Hematopoietic multipotent progenitor cell treated with erythropoietin and hydrocortisone succinate and interleukin-3 and kit ligand, for 6 days (in vitro differentiated cells): ENCODE measurements around the gene ZBTB42.

Experiments
- DNase-seq: peaks from one replicate; pipeline ENCODE4 v3.0.0-alpha.2; 2015

ZBTB42 gene

GRCh38 chr14:104770072-104770579, 30.8 kb upstream of the ZBTB42 start:
- no peak for DNase-seq

DNA sequence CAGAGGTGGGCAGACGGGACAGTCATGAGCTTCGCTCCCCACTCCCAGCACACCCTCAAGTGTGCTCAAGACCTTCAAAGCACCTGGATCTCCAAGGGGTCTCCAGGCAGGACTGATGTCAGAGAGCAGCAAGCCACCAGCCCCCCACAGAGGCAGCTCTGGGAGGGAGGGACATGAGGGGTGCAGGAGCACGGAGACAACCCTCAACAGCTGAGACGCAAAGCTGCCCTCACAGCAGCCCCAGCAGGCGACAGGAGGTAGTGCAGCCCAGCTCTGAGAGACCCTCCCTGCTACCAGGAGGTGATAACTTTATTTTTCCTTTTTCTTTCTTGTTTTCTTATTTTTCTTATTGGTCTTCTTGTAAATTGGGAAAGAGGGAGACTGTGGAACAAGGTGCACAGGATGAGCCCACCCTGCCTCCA, 30.0 kb upstream of the ZBTB42 start:
- DNase-seq: peak; percentile 32

DNA sequence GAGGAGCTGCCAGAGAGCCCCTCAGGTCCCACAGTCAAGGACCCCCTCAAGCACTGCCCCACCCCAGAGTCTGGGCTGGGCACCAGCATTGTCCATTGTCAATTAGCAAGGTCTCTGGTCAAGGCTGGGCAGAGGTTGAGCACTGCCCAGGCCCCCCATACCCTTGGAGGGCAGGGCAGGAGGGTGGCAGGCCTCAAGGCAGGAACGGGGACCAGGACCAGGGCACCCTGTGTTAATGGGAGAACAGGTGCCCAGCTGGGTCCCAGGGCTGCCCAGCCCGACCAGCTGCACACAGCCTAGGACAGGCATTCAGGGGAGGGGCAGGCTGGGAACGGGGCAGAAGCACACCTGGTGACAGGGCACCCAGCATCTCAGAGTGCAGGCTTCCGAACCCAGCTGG, 29.5 kb upstream of the ZBTB42 start:
- DNase-seq: no peak

DNA sequence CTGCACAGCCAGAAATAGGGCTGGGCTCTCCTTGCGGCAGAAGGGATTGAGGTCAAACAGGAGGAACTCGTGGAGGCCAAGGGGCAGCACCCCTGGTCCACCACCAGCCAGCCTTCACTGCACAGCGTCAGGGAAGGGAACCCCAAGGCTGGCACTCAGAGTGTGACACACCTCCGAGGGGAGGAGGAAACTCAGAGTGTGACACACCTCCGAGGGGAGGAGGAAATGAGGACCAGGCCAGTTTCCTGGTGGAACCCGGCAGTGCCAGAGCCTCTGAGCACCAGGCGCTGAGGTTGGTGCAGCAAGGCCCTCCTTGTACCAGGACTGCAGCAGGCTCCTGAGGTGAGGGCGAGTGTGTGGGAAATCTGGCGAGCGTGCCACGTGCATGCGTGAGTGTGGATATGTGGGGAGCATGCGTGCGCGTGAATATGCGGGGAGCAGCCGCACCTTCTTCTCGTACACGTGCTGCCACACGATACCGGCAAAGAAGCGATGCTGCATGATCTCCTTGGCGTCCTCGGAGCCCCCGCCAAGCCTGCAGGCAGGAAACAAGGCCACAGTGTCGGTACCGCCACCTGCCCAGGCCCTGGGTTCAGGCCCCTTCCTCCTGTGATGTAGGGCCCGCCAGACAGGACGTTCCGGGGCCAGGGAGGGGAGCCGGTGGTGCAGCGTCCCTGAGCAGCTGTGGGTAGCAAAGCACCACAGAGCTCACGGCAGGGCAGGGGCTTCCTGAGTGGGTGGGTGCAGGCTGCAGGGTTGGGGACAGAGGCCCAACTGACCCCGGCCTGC, 28.8 kb upstream of the ZBTB42 start:
- no peak for DNase-seq

GRCh38 chr14:104772707-104773504, 28.0 kb upstream of the ZBTB42 start:
- DNase-seq: no peak

- DNase-seq: no peak
These were observed 27.1 kb upstream of the ZBTB42 start for GRCh38 chr14:104773505-104774452.

DNA sequence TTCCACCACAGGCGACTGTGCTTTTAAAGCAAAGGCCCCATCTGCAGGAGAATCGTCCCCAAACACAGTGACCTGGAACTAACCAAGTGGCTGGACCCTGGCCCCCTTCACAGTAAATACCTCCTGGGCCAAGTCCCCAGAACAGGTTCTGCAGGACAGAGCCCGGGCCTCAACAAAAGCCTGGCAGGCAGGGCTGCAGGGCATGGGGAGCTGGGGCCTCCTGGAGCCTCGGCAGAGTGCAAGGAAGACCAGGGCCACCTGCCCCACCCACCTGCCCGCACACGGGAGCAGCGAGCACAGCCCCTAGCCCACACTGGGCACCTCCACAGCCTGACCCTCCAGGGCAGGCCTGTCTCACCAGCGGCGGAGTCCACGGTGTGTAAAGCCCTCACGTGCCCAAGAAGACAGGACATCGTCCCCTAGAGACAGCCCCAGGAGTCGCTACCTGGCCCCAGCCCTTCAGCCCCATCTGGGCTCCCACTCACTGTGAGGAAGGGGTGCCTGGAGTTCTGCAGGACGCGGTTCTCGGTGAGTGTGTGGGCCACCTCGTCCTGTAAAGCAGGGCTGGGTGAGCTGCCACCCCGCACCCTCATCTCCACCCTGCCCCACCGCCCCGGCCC, 26.3 kb upstream of the ZBTB42 start:
- DNase-seq: no peak

DNA sequence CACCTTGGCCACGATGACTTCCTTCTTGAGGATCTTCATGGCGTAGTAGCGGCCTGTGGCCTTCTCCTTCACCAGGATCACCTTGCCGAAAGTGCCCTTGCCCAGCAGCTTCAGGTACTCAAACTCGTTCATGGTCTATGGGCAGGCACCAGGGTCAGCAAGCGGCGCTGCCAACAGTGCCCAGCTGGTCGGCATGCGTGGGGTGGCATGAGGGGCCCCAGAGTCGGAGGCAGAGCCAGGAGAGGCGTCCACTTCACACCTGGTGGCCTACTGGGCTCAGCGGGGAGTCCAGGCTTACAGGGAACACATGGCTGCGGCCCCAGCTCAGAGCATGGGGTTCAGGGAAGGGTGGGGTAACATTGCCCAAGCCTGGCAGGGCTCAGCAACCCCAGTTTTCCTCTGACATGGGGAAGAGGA, 25.8 kb upstream of the ZBTB42 start:
- no peak for DNase-seq

DNA sequence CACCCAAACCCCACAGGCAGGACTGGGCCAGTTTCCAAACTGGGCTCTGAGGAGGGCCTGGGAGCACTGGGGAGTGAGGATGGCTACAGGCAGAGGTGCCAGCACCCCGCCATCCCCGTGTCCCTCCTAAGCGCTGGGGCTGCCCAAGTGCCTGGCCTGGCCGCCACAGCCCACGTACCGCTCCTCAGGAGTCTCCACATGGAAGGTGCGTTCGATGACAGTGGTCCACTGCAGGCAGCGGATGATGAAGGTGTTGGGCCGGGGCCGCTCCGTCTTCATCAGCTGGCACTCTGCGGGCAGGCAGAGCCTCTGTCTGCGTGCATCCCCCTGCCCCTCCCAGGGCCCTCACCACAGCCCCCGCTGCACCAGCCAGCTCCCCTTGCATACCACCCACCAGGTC, 24.4 kb upstream of the ZBTB42 start:
- DNase-seq: no peak

GRCh38 chr14:104776961-104777807, 23.7 kb upstream of the ZBTB42 start:
- no peak for DNase-seq

- no peak for DNase-seq
These were observed 23.1 kb upstream of the ZBTB42 start for GRCh38 chr14:104777808-104778249.

DNA sequence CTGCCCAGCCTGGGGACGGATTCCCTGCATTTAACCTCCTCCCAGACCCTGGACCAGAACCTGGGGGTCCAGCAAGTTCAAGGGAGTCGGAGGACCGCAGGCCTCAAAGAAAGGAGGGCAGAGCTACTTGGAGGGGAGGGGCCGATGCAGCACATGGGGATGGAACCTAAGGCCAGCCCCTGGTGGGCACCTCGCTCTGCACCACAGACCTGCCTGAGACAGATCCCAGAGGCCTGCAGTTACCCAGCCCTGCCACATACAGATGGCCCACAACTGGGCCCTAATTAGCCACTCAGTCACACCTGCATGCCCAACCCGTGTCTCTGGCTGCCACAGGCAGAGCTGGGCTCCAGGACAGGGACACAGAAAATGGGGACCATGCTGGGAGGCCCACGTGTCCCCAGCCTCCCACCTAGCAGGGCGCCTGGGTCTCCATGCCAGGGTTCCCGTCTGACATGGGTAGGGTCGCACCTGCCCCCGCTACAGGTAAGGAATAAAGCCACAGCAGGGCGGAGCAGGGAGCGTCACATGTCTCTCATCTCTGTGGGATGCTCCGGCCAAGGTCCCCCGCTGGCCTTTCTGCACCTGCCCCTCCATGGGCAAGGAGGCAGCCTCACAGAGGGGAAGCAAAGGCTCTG, 22.1 kb upstream of the ZBTB42 start:
- DNase-seq: no peak

GRCh38 chr14:104779776-104780512, 21.0 kb upstream of the ZBTB42 start:
- DNase-seq: no peak

DNA sequence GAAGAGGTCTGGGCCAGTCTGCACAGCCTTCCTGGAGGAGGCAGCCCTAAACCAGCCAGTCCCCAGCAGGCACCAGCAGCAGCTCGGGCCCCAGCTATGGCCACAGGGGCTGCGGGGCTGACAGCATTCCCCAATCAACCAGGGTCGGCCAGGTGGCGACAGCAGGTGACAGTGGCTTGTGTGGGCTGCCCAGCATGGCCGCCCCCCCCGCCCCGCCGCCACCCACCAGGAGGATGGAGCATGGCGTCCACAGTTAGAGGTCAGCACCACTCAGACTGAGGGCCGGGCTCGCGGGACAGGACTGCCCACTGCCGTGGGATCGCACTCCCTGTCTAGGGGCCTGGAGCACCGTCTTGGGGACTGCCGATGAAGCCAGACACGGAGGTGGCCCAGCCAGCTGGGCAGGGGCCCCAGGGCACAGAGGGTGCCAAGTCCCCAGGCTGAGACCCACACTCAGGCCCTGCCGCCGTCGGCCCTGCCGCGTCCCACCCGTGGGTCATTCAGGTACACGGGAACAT, 20.3 kb upstream of the ZBTB42 start:
- no peak for DNase-seq

DNA sequence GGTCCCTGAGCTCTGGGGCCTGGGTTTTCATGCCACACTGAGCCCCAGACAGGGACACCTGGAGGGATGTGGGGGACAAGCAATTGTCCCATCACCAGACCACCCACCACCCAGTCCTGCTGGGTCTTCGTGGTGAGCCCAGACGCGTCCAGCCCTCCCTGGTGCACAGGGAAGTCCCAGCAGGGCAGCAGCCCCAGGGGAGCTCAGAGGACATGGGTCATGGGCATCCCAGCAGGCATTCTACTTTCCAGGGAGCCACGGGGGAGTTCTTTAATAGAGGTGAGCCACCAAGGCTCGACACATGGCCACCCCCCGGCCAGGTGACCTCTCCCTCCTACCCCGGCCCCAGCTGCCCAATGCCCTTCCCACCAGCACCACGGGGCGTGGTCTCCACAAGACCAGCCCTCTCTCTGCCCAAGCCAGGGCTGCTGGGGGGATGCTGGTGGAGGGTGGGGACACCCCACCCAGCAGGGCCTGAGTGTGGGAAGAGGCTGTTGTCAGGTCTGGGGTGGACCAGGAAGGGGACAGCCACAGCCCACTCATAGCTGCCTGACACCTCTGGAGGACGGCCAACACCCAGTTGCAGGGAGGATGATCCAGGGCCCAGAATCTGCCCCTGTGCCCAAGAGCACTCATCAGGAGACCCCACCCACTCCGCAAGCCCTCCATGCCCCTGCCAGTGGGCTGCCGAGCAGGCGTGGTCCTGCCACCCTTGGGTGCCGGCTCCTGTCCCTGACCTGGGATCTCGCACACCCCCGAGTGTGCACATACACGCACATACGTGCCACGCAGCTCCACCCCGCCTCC, 19.4 kb upstream of the ZBTB42 start:
- no peak for DNase-seq

- no peak for DNase-seq
These were observed 18.7 kb upstream of the ZBTB42 start for GRCh38 chr14:104782086-104782807.

GRCh38 chr14:104782808-104783139, 18.1 kb upstream of the ZBTB42 start:
- no peak for DNase-seq

DNA sequence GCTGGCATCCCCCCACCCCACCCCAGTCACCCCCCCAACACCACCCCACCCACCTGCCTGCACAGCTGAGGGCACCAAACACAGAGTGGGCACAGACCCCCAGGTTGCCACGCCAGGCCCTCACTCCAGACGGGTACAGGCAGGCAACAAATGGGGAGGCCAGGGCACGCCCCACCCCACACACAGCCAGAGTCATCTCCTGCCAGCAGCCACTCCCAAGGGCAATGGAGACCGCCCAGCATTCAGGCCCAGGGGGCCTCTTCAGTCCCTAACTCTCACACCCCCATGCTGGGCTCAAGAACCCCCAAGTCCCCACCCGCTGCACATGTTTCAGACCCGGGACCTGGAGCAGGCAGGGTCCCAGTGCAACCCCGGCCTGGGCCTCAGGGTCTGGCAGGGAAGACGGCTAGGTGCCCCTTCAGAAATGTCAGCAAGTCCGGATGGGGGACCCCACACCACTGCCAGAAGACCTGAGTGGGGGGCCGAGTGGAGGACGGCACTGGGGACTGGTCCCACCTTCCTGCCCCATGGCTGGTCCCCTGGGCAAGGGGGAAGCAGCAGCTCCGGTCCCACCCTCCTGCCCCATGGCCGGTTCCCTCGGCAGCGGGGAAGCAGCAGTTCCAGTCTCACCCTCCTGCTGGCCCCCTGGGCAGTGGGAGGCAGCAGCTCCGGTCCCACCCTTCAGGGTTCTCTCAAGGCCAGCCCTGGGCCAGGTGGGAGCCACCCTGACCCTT, 17.2 kb upstream of the ZBTB42 start:
- no peak for DNase-seq
